Suppressor macrophage treated with lipopolysaccharide for 1 hour (primary cell): ENCODE data around the gene SPATA19.
"Not testable (repeated sequence)": the region's sequence is repeated elsewhere in the genome, so short reads cannot be mapped to it uniquely, and the experiment has no call there.

Experiments
- DNase-seq, 3 donors: peaks; one replicate each; pipeline ENCODE4 v3.0.0-alpha.2; 2020 to 2022

SPATA19 gene, protein sequence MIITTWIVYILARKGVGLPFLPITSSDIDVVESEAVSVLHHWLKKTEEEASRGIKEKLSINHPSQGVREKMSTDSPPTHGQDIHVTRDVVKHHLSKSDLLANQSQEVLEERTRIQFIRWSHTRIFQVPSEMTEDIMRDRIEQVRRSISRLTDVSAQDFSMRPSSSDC

DNA sequence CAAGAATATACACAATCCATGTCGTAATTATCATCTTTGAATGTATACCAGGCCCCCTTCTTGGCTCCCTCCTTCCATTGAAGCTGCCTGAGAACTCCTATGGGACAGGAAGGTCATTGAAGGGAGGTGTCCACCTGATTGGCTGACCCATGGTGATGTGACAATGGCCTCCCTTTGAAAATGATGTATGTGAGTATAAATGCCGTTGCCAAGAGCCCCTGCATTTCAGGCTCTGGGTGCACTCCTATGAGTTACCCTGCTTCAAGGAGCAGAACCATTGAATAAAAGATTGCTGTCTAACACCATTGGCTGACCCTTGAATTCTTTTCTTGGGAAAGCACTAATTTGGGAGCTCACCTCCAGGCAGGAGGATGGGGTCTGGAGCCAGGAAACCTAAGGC is at the start of gene SPATA19:
Gene SPATA19, minus strand, starts transcription at position 101 of the 400 bp plus-strand sequence. Its CDS starts 67 bp downstream, at position 34.
- DNase-seq = no peak

DNA sequence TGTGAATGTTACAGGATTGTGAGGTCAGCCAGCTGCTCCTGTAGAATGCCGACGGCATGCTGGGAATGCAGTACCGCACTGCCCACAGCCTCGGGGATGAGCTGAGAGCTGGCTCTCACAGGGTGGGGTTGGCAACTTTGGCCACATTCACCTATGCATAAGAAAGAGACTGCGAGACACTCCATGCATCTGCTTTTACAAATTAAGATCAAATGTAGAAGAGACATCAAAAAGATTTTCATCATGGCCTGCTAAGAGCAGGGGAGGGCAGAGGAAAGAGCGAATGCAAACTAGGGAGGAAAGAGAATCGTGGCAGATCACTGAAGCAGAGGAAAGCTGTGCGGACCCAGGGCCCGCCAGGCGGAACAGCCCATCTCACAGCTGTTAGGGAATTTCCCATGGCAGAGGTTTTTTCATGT is 49.8 kb upstream of the SPATA19 start:
- DNase-seq = no peak

DNA sequence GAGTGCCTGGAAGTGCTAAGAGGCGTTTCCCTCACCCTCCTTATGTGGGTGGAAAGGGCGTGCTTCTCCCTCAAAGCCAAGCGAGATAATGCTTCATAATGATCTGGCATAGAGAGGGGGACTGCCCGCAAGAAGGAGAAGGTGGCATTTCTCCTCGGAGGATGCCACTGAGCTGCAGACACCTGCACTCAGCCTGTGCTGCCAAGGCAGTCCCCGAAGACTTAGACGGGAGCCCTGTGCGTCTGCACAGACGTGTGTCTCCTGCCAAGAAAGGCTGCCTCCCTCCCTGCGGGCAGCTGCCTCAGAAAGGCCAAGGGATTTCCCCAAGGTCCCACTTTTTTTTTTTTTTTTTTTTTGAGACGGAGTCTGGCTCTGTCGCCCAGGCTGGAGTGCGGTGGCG is 48.1 kb upstream of the SPATA19 start:
- DNase-seq = no peak

DNA sequence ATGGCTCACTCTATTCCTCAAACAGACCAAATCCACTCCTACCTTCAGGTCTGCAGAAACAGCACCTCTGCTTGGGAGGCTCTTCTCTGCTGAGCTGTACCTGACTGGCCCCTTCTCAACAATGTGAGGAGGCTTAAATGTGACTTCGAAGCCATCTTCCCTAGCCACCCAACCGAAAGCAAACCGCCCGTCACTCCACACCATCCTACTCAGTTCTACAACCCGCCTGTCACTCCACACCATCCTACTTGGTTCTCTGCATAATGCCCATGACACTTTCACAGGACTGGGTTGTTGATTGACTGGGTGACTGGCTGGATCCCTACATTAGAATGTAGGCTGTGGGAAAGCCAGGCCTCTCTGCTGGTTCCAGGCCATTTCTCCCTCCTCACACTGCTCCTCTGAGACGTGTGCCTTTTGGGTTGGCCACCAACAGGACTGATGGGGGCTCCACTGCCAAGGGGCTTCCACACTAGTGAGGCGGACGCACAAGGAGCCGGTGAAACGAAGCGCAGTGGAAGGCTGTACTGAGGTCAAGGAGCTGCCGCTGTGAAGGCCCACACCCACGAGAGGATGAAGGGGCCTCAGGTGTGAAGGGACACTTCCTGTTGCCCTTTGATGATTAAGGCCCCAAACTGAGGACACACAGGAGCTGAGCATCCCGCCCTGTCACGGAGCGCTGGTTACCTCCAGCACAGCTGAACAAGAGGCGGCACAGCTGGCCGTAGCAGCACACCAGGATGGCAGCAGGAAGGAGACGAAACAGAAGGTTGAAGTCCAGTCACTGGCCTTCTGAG is 47.5 kb upstream of the SPATA19 start:
- no peak for DNase-seq

GRCh38 chr11:133892126-133892525 is 46.8 kb upstream of the SPATA19 start:
- no peak for DNase-seq

DNA sequence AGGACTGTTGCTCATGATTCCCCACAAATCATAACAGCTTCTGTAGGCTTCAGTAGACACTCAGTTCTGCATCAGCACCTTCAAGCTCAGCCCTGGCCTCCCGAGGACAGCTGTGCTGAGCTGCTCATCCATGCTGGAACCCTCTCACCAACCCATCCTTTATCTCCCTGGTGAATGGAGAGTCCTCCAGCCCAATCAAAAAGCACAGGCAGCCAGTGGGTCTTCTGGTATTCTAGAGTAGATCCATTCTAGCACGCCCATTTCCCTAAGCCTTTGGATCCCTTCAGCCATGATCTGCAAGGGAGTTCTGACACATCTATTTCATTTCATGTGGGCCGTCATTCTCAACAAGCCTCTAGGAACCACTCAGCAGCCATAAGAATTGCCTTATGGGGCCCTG is 44.6 kb upstream of the SPATA19 start:
- no peak for DNase-seq

- no peak for DNase-seq
Observed at GRCh38 chr11:133889188-133889587, 43.9 kb upstream of the SPATA19 start.

- DNase-seq = no peak
Observed at GRCh38 chr11:133887692-133888332, 42.5 kb upstream of the SPATA19 start.

DNA sequence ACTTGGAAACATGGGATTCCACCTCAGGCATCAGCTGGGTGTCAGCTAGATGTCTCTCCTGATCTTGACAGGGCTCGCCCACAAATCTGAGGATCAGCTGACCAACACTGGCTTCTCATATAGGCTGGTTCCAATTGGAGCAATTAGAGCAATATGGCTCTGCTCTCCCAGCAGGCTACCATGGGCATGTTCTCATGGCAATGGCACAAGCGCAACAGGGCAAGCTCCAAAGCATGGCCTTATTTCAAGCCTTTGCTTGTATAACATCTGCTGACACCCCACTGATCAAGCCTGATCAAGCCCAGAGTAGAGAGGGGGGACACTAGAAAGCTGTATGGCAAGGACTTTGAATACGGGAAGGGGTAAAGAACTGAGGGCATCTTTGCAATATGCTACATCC is 40.7 kb upstream of the SPATA19 start:
- DNase-seq = no peak

DNA sequence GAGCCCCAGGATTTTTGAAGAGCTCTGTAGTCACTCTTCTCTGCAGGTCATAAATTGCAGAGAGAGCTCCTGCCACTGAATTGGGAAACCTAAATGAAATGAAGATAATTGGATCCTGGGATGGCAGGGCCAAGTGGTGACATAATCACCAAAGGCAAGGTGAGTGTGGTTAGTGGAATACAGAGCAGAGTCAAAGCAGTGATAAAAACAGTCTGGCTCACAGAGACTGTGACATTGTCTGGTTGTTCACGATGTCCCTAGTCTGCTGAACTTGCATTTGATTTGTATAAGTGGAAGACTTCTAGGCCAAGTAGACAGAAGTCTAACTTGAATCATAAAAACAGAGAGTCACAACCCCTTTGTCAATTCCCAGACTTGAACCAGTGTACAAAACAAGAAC is 26.8 kb upstream of the SPATA19 start:
- DNase-seq = no peak

DNA sequence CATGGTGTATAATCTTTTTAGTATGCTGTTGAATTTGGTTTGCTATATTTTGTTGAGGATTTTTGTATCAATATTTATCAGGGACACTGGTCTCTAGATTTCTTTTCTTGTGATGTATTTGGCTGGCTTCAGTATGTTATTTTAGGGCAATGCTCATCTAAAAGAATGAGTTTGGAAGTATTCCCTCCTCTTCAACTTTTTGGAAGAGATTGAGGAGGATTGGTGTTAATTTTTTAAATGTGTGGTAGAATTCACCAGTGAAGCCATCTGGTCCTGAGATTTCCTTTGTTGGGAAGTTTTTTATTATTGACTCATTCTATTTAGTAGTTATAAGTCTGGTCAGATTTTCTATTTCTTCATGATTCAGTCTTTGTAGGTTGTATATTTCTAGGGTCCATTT is 22.1 kb upstream of the SPATA19 start:
- no peak for DNase-seq

DNA sequence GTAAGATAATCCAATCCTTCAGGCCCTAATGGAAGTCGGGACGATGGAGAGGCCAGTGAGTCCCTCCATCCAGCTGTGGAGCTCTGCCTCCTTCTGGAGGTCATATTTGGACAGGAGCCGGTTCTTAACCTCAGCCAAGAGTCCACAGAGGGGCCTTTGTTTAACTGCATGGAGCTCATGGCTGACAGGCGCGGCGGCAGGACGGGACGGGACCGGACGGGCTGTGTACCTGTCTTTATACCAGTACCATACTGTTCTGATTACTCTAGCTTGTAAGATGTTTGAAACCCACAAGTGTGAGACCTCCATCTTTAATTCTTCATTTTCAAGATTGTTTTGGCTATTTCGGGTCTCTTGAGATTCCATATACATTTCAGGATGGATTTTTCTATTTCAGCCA is 20.2 kb upstream of the SPATA19 start:
- no peak for DNase-seq

DNA sequence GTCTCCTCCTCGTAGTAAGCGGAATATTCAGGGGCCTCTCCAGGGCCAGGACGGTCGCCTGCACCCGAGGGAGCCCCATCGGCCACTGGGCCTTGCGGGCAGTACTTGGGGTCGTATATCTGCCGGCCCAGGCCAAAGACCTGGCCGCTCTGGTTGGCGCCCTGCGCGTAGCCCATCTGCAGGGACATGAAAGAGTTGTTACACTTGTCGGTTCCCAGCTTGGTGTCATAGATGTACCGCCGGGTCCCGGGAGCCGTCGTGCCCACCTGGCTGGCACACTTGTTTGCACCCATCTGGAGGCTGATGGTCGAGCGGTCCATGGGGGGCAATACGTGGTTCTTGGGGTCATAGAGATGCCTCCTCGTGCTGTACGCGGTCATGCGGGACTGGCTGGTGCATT is 19.4 kb upstream of the SPATA19 start:
- DNase-seq = no peak

DNA sequence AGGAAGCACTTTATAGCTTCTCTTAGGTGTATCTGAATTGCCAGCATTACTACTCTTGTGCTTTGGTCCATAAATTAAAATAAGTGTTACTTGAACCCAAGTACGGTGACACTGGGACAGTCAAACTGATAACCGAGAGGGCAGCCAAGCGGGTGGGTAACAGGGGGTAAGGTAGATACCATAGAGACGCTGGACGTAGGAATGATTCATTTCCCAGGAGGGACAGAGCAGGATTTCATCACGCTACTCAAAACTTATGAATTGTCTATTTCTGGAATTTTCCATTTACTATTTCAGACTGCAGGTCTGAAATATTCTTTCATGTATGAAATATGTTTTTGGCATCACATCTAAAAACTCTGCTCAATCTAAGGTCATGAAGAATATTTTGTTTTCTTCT is 14.8 kb upstream of the SPATA19 start:
- DNase-seq = no peak

DNA sequence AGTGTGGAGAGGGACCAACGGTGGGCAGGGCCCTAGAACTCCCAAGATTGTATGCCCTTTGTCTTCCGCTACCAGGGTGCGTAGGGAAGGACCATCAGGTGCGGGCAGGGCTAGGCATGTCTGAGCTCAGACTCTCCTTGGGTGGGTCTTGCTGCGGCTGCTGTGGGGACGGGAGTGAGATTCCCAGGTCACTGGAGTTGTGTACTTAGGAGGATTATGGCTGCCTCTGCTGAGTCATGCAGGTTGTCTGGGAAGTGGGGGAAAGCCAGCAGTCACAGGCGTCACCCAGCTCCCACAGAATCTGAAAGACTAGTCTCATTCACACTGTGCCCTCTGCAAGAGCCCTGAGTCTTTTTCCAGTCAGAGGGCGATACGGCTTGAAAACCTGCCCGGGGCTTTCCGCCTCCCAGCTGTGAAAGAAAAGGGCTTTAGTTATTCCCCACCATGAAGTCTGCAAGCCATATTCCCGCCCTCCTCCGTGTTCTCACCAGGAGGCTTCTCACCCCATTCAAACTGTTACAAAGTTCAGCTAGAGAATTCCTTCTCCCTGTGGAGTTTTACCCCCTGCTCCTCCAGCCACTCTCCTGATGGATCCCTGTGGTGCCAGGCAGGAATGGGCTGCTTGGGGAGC is 9.1 kb upstream of the SPATA19 start:
- DNase-seq = not testable (repeated sequence)

DNA sequence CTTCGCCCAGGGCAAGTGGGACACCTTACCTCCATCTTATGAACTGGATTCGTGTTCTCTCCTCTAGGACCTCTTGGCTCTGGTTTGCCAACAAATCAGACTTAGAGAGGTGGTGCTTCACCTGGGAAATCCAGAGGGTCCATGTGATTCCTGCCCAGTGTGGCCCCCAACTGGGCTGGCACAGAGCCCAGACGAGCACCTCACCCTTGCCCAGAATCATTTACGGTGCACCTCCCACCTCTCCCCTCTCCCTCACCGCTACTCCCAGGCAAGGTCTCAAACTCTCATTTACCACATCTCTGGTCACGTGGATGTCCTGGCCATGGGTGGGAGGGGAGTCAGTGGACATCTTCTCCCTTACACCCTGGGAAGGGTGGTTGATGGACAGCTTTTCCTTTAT is 1.1 kb downstream of the SPATA19 start:
- no peak for DNase-seq

GRCh38 chr11:133843454-133843987 is 1.8 kb downstream of the SPATA19 start:
- DNase-seq = no peak

DNA sequence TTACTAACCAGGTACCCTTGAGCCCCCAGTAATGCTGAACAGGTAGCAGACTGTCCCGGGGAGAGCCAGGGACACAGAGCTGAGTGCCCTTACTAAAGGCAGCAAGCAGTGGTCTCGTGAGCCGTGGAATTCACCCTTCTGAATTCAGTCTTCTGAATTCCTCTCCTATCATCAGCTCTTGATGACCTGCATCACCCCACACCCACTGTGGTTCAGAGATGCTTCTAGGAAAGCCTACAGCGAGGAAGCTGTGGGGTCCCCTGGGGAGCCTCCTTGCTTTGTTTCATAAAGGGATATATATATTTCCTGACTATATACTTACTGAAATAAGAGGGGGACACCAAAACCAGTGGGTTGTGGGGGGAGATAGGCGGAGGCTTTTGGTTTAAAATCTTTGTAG is 2.6 kb downstream of the SPATA19 start:
- DNase-seq = no peak

DNA sequence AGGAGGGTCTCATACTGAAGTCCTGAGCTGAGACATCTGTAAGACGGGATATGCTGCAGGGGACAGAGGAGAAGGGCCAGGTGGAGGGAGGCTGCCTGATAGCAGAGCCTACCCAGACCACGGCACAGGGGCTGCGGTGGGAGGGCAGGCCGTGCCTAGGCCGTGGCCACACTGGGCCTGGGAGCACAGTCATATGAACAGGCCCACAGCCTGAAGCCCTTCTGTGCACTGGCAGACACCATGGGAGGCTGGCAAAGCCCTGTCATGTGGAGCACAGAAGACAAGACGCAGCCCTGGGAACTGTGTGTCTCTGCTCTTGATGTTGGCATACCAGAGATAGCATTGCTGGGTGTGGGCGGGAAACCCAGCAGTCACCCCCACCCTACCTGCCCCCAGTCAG is 3.3 kb downstream of the SPATA19 start:
- DNase-seq = no peak

GRCh38 chr11:133841279-133842043 is 3.9 kb downstream of the SPATA19 start:
- DNase-seq = no peak

- no peak for DNase-seq
Observed at GRCh38 chr11:133840479-133840941, 4.8 kb downstream of the SPATA19 start.
